Thyroid gland (tissue), 4 donors: ENCODE data around the gene DOK1.

Experiments used
- CTCF ChIP-seq, 6 experiments: fragments of 200-600 bp in 3 of 6; fragments of 450-650 bp in 3 of 6; sonication (generic) in 3 of 6; IDR thresholded peaks; one replicate each; pipeline ENCODE4 v1.5.1; 2016 to 2019; ENCODE audit warnings: antibody characterized with exemption in 6 of 6, mild to moderate bottlenecking in 2 of 6, inconsistent platforms in 1 of 6, moderate library complexity in 1 of 6
- POLR2A ChIP-seq, 2 donors: fragments of 450-650 bp; IDR thresholded peaks; one replicate each; pipeline ENCODE4 v1.6.1; 2017; ENCODE audit warnings: antibody characterized with exemption in 2 of 2, mild to moderate bottlenecking in 2 of 2, moderate library complexity in 1 of 2

GRCh38 chr2:74544634-74545033 is 9.9 kb upstream of the DOK1 start:
- TF ChIP-seq CTCF (IDR thresholded peaks at IDR 0.05) (no peak), POLR2A (IDR thresholded peaks at IDR 0.05) (no peak)
